Right lobe of liver (tissue), 6 donors: ENCODE measurements around the gene ANXA3. TPM values are rescaled to one million over a fixed set of nuclear protein-coding genes. Genes with fewer than 3 reads are reported as not detected.

Experiments used
- ATAC-seq, 4 donors: fragments of 200-7000 bp; cut with Tn5 transposase; one replicate each; pipeline ENCODE4 v1.9.1; 2020; ENCODE audit warnings: mild to moderate bottlenecking in 4 of 4, moderate library complexity in 4 of 4
- DNase-seq, 3 donors: peaks; one replicate each; pipeline ENCODE4 v3.0.0-alpha.2; 2020
- H3K27ac ChIP-seq, 3 donors: fragments of 200-600 bp; one replicate each; pipeline ENCODE4 v1.8.0; 2022
- H3K27me3 ChIP-seq, 2 donors: fragments of 200-600 bp; one replicate each; pipeline ENCODE4 v1.8.0; 2022
- H3K36me3 ChIP-seq, 4 donors: fragments of 200-600 bp; sonication (generic) in 1 of 4; one replicate each; pipeline versions ENCODE4 v1.5.1 to v1.8.0; 2017 to 2022; ENCODE audit warnings: control low read depth in 1 of 4
- H3K4me1 ChIP-seq, 4 donors: fragments of 200-600 bp; sonication (generic) in 1 of 4; one replicate each; pipeline versions ENCODE4 v1.5.1 to v1.8.0; 2017 to 2022; ENCODE audit warnings: control low read depth in 1 of 4
- H3K4me3 ChIP-seq, 3 donors: fragments of 200-600 bp; one replicate each; pipeline ENCODE4 v1.8.0; 2022
- H3K9me3 ChIP-seq, 4 donors: fragments of 200-600 bp; sonication (generic) in 1 of 4; one replicate each; pipeline versions ENCODE4 v1.5.1 to v1.8.0; 2017 to 2022; ENCODE audit warnings: control low read depth in 1 of 4
- POLR2A ChIP-seq: fragments of 450-650 bp; IDR thresholded peaks from one replicate; pipeline ENCODE4 v1.6.1; 2017; ENCODE audit warnings: antibody characterized with exemption, mild to moderate bottlenecking
- WGBS: methylation state at CpG from one replicate; pipeline ENCODE4 v1.1.6; 2018; ENCODE audit warnings: low coverage, low lambda C conversion rate; ENCODE audit not compliant: insufficient coverage; ENCODE audit errors: missing lambda C conversion rate; 5-methylcytosine and 5-hydroxymethylcytosine counted together
- intact Hi-C, 2 donors: fragments of 100-400 bp; cut with DNase I; formaldehyde crosslinking; loops; one replicate each; pipeline versions ENCODE4 v1.11.2 to v1.14.1; 2022
- total RNA-seq, 6 experiments: library from RNA; depleted of rRNA in 2 of 6; stranded (reverse); fragments of >200 nt in 2 of 6; fragmentation: NEBNext Ultra II Directional in 3 of 6; extraction: Animal tissue kit (Norgen Biotek cat#: 25700) in 3 of 6; gene quantifications; one replicate each; pipeline versions ENCODE4 v1.1.0 to v1.2.4, GENCODE V29; 2016 to 2023
- TF ChIP-seq, protein P1 (sequence below), 4 donors: fragments of 200-600 bp in 3 of 4; fragments of 450-650 bp in 1 of 4; IDR thresholded peaks; one replicate each; pipeline versions ENCODE4 v1.5.1 to v1.8.0; 2016 to 2022; ENCODE audit warnings: antibody characterized with exemption in 4 of 4, mild to moderate bottlenecking in 2 of 4
- donor health status: DM: no; HTN: yes; CAD: no.
- donor health status: DM: no; HTN: no; CAD: no.
- donor health status: DM: no; HTN: no; CAD: no.
- donor health status: DM: no; HTN: yes; CAD: no.
- donor health status: DM: no; HTN: yes; CAD: no.

ANXA3 gene
- total RNA-seq, 6 experiments from 2014 or later, result 0.95 to 3.4 (median 2.0) TPM

DNA sequence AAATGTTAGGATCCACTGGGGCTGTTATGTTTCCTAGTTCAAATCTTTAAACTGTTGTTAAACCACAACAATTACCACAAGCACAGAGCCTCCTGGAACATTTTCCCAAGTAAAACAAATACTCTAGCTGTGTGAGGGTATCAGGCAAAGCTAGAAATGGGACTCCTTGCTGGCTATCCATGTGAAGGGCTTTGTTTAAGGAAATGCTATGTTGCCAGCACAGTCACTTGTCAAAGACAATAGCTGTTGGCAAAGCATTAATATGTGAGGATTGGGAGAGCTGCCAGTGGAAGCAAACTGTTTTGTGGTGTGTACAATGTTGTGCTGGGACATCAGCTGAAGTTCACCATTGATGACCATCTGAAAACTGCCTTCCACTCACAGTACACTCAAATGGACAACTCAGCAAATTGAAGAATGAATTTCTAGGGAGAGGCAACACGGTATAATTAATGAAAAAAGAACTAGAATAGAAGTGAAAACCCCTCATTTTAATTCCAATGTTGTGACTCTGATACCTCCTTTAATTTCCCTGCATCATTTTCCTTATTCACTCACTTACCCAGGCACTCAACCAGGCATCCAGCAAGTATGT, 100.8 kb downstream of the ANXA3 start:
- intact Hi-C loops, result no loop called here
- Histone ChIP-seq H3K27me3 (no peaks in the 10 kb centered on the region), H3K27ac (no peak overlapping the region)

DNA sequence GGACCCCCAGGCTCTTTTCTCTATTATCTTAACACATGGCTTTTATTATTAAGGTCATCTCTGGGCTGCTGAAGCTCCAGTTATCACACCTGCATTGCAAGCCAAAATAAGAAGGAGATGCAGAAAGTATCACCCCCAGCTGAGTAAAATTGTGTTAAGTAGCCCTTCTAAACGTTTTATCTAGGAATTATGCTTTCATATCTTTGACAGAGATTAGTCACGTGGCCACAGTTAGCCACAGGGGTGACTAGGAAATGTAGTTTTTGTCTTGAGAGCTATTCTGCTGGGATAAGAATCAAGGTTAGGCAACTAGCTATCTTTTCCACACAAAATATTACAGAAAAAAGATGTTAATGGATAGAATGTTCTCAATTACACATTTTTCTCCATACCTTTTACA, 102.1 kb downstream of the ANXA3 start:
- H3K36me3 ChIP-seq, result no peaks in the 10 kb centered on the region
- no peak overlapping the region for H3K4me3 ChIP-seq
- DNase-seq (no peak), ATAC-seq (no peak)
- H3K4me1 ChIP-seq, result no peaks in the 10 kb centered on the region
- intact Hi-C loops, result no loop called here
- no peaks in the 10 kb centered on the region for H3K9me3 ChIP-seq
- no peaks in the 10 kb centered on the region for H3K27me3 ChIP-seq
- no peak overlapping the region for H3K27ac ChIP-seq
- TF ChIP-seq, protein P1, sequence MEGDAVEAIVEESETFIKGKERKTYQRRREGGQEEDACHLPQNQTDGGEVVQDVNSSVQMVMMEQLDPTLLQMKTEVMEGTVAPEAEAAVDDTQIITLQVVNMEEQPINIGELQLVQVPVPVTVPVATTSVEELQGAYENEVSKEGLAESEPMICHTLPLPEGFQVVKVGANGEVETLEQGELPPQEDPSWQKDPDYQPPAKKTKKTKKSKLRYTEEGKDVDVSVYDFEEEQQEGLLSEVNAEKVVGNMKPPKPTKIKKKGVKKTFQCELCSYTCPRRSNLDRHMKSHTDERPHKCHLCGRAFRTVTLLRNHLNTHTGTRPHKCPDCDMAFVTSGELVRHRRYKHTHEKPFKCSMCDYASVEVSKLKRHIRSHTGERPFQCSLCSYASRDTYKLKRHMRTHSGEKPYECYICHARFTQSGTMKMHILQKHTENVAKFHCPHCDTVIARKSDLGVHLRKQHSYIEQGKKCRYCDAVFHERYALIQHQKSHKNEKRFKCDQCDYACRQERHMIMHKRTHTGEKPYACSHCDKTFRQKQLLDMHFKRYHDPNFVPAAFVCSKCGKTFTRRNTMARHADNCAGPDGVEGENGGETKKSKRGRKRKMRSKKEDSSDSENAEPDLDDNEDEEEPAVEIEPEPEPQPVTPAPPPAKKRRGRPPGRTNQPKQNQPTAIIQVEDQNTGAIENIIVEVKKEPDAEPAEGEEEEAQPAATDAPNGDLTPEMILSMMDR (IDR thresholded peaks at IDR 0.05), result no peak
- TF ChIP-seq POLR2A, result no peak
- 8% methylated on average over 2 of the region's 2 CpGs for WGBS

More for the DNA sequence above, 100.8 kb downstream of the ANXA3 start:
- Histone ChIP-seq H3K9me3 (no peaks in the 10 kb centered on the region), H3K4me3 (no peak overlapping the region), H3K4me1 (no peaks in the 10 kb centered on the region), H3K36me3 (no peaks in the 10 kb centered on the region)
- no peak for TF ChIP-seq POLR2A
- TF ChIP-seq, protein P1 (IDR thresholded peaks at IDR 0.05), result no peak
- DNase-seq, result no peak
- 67% methylated on average over 1 of the region's 1 CpG for WGBS
- ATAC-seq, result peak in 2 of 4 donors; percentile 18 to 26

DNA sequence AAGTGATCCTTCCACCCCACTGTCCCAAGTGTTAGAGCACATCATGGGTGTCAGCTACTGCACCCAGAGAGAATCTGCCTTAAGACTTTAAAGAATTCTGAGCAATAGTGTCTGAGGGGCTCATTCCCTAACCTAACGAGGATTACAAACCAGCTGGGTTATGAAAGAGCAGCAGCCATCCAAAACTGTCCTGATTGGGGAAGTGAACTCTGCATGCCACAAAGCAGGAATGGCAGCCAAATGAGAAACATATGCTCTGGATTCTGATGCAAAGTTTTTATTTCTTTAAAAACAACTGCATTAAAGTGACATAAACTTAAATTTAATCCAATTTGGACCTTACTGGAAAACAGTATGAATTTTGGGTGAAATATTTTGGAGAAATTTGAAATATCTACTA, 103.2 kb downstream of the ANXA3 start:
- Histone ChIP-seq H3K4me3 (no peak overlapping the region), H3K27me3 (no peaks in the 10 kb centered on the region), H3K27ac (no peak overlapping the region), H3K9me3 (no peaks in the 10 kb centered on the region), H3K36me3 (no peaks in the 10 kb centered on the region), H3K4me1 (no peaks in the 10 kb centered on the region)
- intact Hi-C loops, result no loop called here
- DNase-seq, result no peak
- 40% methylated on average over 1 of the region's 1 CpG for WGBS
- no peak for TF ChIP-seq POLR2A
- TF ChIP-seq, protein P1 (IDR thresholded peaks at IDR 0.05), result no peak
- ATAC-seq, result no peak

DNA sequence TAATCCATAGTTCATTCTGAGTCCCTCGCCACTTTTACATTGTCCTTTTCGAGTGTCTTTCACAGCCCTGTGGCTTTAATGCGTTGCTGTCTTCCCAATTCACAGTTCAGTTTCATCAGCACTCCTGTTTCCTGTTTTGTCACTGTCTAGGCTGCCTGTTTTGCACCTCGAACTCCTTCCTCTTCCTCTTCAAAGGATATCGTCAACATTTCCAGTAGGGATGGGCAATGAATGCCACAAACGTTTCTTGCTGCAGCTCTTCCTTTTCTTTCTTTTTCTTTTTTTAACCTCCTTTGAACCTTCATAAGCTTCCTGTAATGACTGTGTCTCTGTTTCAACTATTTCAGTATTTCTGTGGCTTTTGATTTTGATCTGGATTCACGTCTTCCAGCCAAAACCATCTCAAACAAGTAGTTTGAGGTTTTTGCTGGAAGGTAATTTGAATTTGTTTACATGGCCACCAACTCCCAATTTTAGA, 105.4 kb downstream of the ANXA3 start:
- WGBS, result 29% methylated on average over 7 of the region's 7 CpGs
- ATAC-seq (peak; percentile 56 to 74 (median 63)), DNase-seq (no peak)
- H3K4me1 ChIP-seq, result peaks cover 0 to 13% (median 0%) of the 10 kb centered on the region in 4 donors
- intact Hi-C loops, result no loop called here
- H3K9me3 ChIP-seq, result no peaks in the 10 kb centered on the region
- H3K27ac ChIP-seq, result peak overlapping the region in 2 of 3 donors; percentile 26 to 34
- no peak overlapping the region for H3K4me3 ChIP-seq
- TF ChIP-seq, protein P1 (IDR thresholded peaks at IDR 0.05), result no peak
- TF ChIP-seq POLR2A, result no peak
- H3K36me3 ChIP-seq, result no peaks in the 10 kb centered on the region
- no peaks in the 10 kb centered on the region for H3K27me3 ChIP-seq
